ENCODE data around the gene FOXM1.

DNA sequence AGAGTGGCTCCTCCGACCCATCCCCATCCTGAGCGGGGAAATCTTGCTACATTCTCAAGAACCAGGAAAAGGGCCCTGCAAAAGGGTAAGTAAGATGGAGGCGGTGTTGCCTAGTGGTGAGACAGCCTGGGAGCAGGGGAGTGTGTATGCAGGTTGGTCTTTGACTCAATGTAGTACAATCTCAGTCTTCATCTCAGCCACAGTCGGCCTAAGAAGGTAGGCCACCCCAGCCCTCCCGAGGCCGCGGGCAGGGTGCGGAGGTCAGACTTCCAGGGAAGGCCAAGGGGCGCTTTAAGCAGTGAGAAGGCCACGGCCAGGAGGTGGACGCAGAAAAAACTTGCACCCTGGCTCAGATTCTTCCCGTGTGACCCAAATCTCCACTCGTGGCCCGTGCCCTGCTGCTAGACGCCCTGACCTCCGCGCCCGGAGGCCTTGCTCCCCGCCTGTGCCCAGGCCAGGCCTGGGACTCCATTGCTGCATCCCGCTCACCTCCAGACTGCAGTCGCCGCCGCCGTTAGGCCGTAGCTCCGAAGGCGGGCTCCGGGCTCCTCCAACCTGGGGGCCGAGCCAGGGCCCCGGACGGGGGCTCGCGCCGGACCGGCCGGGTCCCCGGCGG lies 435 bp downstream of the FOXM1 start:
- TF ChIP-seq, protein P1, sequence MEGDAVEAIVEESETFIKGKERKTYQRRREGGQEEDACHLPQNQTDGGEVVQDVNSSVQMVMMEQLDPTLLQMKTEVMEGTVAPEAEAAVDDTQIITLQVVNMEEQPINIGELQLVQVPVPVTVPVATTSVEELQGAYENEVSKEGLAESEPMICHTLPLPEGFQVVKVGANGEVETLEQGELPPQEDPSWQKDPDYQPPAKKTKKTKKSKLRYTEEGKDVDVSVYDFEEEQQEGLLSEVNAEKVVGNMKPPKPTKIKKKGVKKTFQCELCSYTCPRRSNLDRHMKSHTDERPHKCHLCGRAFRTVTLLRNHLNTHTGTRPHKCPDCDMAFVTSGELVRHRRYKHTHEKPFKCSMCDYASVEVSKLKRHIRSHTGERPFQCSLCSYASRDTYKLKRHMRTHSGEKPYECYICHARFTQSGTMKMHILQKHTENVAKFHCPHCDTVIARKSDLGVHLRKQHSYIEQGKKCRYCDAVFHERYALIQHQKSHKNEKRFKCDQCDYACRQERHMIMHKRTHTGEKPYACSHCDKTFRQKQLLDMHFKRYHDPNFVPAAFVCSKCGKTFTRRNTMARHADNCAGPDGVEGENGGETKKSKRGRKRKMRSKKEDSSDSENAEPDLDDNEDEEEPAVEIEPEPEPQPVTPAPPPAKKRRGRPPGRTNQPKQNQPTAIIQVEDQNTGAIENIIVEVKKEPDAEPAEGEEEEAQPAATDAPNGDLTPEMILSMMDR (IDR thresholded peaks at IDR 0.05; ENCODE audit: borderline replicate concordance, extremely low read depth, low read length, poor library complexity, severe bottlenecking), result no peak
- no peak for TF ChIP-seq EZH2 (IDR thresholded peaks at IDR 0.05; ENCODE audit: borderline replicate concordance, low read depth, low read length, severe bottlenecking)
